H1 (cell line): ENCODE measurements around the gene RSAD1.

Experiments used
- CEBPB ChIP-seq: IDR thresholded peaks from 2 replicates; pipeline ENCODE4 v1.6.1; 2012; ENCODE audit warnings: low read depth, low read length
- EGR1 ChIP-seq: IDR thresholded peaks from 2 replicates; pipeline ENCODE4 v1.6.1; 2011; ENCODE audit warnings: low read depth, low read length, borderline replicate concordance
- EZH2 ChIP-seq: fragments of 200-600 bp; sonication (generic); IDR thresholded peaks from 2 replicates; pipeline ENCODE4 v1.7.1; 2012; ENCODE audit warnings: low read depth, mild to moderate bottlenecking, moderate library complexity, low read length, inconsistent platforms; ENCODE audit not compliant: severe bottlenecking
- JUND ChIP-seq: IDR thresholded peaks from 2 replicates; pipeline ENCODE4 v1.6.1; 2011; ENCODE audit warnings: mild to moderate bottlenecking, improper control_type of control experiment, low read length
- MAFK ChIP-seq: IDR thresholded peaks from 2 replicates; pipeline ENCODE4 v1.6.1; 2012; ENCODE audit warnings: low read depth, mild to moderate bottlenecking, improper control_type of control experiment, low read length
- POLR2A ChIP-seq, 2 experiments: IDR thresholded peaks; 1 replicate in 1 of 2; 2 replicates in 1 of 2; pipeline ENCODE4 v1.6.1; 2011; ENCODE audit warnings: low read depth in 2 of 2, low read length in 2 of 2, mild to moderate bottlenecking in 2 of 2; ENCODE audit errors: control extremely low read depth in 1 of 2
- POLR2AphosphoS5 ChIP-seq: IDR thresholded peaks from 2 replicates; pipeline ENCODE4 v1.6.1; 2011; ENCODE audit warnings: low read depth, low read length
- RFX5 ChIP-seq: IDR thresholded peaks from 2 replicates; pipeline ENCODE4 v1.6.1; 2011; ENCODE audit warnings: low read depth, low read length, improper control_type of control experiment, borderline replicate concordance
- TF ChIP-seq, protein P1 (sequence below), 3 experiments: IDR thresholded peaks; 1 replicate in 2 of 3; 2 replicates in 1 of 3; pipeline versions ENCODE4 v1.5.1 to v1.6.1; 2011; ENCODE audit warnings: low read length in 3 of 3, mild to moderate bottlenecking in 3 of 3, inconsistent platforms in 2 of 3, low read depth in 1 of 3, moderate library complexity in 1 of 3; ENCODE audit not compliant: insufficient read depth in 1 of 3; ENCODE audit errors: control extremely low read depth in 1 of 3
- TF ChIP-seq, protein P2 (sequence below): IDR thresholded peaks from 2 replicates; pipeline ENCODE4 v1.6.1; 2012; ENCODE audit warnings: low read length, inconsistent platforms

DNA sequence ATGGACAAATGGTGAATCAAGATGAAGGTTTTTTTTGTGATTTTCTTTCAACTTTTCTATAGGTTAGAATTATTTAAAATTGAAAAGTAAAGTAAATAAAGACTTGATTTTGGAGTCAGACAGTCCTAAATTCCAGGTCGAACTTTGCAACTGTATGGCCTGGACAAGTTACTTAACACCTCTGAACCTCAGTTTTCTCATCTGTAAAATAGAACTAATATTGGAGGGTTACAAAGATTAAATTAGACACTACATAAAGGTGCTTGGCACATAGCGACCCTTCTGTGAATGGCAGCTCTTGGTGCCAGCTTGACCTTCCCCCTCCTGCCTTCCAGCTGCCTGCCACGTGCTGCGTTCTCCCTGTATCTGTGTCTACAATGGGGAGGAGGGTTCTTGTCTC is 3.0 kb downstream of the RSAD1 start:
- TF ChIP-seq POLR2A (IDR thresholded peaks at IDR 0.05; ENCODE audit: control extremely low read depth in 1 of 2, low read depth in 2 of 2, low read length in 2 of 2), result no peak
- TF ChIP-seq, protein P1, sequence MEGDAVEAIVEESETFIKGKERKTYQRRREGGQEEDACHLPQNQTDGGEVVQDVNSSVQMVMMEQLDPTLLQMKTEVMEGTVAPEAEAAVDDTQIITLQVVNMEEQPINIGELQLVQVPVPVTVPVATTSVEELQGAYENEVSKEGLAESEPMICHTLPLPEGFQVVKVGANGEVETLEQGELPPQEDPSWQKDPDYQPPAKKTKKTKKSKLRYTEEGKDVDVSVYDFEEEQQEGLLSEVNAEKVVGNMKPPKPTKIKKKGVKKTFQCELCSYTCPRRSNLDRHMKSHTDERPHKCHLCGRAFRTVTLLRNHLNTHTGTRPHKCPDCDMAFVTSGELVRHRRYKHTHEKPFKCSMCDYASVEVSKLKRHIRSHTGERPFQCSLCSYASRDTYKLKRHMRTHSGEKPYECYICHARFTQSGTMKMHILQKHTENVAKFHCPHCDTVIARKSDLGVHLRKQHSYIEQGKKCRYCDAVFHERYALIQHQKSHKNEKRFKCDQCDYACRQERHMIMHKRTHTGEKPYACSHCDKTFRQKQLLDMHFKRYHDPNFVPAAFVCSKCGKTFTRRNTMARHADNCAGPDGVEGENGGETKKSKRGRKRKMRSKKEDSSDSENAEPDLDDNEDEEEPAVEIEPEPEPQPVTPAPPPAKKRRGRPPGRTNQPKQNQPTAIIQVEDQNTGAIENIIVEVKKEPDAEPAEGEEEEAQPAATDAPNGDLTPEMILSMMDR (IDR thresholded peaks at IDR 0.05; ENCODE audit: control extremely low read depth in 1 of 3, insufficient read depth in 1 of 3, low read depth in 1 of 3, low read length in 3 of 3), result no peak
- no peak for TF ChIP-seq RFX5
- TF ChIP-seq, protein P2, sequence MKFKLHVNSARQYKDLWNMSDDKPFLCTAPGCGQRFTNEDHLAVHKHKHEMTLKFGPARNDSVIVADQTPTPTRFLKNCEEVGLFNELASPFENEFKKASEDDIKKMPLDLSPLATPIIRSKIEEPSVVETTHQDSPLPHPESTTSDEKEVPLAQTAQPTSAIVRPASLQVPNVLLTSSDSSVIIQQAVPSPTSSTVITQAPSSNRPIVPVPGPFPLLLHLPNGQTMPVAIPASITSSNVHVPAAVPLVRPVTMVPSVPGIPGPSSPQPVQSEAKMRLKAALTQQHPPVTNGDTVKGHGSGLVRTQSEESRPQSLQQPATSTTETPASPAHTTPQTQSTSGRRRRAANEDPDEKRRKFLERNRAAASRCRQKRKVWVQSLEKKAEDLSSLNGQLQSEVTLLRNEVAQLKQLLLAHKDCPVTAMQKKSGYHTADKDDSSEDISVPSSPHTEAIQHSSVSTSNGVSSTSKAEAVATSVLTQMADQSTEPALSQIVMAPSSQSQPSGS, result no peak
- TF ChIP-seq POLR2AphosphoS5, result no peak
- no peak for TF ChIP-seq CEBPB
- no peak for TF ChIP-seq JUND
- TF ChIP-seq MAFK, result no peak
- no peak for TF ChIP-seq EZH2
- TF ChIP-seq EGR1, result no peak
